Stimulated activated CD4-positive, alpha-beta T cell treated with anti-CD3 and anti-CD28 coated beads, Interleukin-4, amount 100 ng/mL, for 1 hour (primary cell): ENCODE results near the gene PDE4DIP.
"Not testable (repeated sequence)": the region's sequence is repeated elsewhere in the genome, so short reads cannot be mapped to it uniquely, and the experiment has no call there.

Experiments
- DNase-seq: peaks from one replicate; pipeline ENCODE4 v3.0.0-alpha.2; 2020

The PDE4DIP gene

DNA sequence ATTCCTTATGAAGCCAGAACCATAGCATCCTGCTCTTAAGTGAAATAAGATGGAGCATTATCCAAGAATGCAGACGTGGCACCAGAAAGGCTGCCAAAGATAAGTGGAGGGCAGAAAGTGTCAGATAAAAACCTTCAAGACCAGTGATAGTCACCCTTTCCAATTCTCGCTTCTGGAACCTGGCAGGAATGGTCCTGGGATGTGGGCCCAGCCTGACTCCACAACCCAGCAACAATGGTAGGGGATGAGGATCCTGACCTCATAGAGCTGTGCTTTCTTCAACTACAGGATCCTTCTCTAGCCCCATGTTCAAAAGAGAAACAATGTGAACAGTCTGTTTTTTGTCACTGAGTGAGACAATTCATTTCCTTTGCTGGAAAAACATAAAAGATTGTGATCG is 145.2 kb downstream of the PDE4DIP start:
- DNase-seq = not testable (repeated sequence)

DNA sequence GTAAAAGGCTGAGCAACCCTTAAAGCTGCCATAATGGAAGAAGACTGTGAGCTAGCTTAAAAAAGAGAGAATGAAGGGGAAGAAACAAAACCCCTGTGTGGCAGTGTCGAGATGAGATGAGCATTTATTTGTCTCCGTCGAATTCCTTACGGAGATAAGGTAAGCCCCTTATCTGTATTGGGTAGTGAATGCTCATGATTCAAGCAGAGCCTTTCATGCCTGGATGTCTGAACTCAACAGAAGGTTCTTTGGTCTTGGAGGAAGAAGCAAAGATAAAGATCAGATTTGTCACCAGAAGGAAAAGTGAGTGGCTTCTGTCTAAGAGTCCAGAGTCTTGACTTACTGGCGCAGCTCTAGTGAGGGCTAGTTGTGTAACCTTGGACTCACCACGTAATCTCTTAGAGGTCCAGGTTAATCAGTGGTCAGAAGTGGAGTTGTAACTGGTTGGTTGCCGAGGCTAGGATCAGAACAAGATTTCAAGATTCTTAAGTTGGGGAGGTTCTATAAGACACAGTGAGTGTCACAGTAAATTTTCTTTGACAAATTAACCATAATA is 146.1 kb downstream of the PDE4DIP start:
- DNase-seq = not testable (repeated sequence)

DNA sequence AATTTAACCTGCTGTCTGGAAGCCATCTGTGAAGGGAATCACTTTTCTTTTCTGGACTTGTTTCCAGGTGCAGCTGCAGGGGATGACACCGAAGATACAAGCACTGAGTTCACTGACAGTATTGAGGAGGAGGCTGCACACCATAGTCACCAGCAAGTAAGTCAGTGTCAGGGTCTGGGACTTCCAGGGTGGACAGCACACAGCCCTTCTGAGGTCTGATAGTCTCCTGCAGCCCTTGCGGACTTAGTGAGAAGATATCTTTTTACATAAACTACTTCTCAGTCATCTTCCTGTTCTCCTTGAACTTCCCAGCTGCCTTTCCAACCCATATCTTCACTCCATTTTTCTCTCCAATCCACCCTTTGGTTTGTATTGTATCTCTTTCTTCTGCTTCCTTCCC is 147.6 kb downstream of the PDE4DIP start:
- not testable (repeated sequence) for DNase-seq

DNA sequence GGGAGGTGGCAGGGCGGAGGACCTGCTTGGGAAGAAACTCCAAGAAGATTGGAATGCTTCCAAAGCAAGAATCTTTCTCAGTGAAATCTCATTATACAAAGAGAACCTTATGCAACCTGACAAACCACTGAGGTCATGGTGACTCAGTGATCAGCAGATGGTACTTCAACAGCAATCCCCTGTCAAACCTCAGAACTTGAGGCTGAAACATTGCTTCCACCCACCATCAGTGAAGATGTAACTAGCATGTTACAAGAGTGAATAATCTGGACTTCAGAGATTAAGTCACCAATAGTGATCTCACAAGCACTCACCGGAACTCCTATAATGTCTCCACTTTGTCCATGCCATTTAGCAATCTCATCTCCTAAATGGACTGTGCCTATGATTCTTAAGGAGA is 148.1 kb downstream of the PDE4DIP start:
- not testable (repeated sequence) for DNase-seq

DNA sequence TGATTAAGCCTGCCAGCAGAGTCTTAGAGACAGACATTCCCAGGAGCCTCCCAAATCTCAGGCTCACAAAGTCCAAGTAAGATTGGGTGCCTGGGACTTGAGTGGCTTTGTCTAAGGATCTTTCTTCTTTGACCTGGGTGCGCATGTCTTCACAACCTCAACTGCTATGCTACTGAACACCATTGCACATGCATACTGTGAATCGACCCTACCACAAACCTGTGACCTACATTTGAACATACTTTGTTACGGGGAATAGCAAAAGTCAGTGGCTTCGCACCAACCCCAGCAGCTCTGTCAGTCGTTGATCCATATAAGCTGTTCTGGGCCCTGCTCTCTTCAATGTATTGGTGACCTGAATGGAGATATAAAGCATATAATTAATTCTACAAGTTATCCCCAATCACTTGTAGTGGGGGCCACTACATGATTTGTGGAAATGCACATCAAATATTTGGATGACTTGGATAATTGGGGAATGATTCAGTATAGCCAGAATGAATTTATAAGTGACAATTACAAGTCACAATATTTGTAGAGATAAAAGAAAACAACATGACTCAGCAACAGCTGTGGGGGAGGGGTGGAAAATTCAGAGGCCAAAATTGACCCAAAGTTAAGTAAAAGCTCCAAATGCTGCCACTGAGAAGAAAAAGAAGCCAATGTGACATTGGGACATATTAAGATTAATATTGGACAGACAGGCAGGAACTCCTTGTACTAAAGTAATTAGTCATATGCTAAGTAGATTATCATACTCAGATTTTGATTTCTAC is 152.4 kb downstream of the PDE4DIP start:
- DNase-seq = not testable (repeated sequence)

DNA sequence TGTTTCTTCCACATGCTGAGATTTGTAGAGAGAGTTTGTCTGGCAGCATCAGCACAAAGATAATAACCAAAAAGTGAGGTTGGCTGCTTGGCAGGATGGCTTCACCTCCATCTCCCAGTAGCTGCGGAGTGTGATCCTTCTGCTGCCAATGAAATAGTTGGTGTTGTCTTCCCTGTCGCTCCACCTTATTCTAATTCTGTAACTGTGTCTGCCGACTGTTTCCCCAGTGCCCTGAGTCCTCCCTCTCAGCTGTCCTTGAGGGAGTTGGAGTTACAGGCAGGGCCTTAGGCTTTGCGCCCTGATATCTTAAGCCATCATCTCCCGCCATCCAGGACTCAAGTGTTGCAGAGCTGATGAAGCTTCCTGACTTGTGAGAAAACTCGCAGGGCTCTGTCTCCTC is 153.2 kb downstream of the PDE4DIP start:
- not testable (repeated sequence) for DNase-seq

DNA sequence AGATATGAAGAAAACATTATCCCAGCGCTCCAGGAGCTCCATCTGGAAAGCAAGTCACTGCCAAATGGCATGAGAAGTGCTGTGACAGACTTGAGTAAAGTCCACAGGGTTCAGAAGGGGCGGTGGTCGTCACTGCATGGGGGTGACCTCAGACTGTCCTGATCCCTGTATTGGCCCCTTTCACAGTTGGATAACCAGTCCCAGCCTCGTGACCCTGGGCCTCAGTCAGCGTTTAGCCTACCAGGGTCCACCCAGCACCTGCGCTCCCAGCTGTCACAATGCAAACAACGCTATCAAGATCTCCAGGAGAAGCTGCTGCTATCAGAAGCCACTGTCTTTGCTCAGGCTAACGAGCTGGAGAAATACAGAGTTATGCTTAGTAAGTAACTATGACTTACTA is 158.4 kb downstream of the PDE4DIP start:
- not testable (repeated sequence) for DNase-seq

DNA sequence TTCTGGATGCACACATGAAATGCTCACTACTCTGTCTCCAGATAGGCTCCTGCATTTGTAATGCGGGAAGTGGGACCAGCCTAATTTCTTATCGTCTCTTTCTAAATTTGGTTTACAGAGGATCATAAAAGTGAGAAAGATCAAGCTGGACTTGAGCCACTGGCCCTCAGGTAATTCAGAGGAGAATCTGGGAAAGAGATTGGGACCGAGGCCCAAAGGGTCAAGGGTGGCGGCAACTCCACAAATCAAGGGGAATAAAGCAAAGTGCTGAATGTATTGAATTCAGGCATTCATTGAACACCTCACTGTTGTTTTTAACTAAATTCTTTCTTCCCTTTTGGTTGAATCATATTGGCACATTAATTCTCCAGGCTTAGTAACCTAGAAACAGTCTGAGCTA is 164.1 kb downstream of the PDE4DIP start:
- not testable (repeated sequence) for DNase-seq

DNA sequence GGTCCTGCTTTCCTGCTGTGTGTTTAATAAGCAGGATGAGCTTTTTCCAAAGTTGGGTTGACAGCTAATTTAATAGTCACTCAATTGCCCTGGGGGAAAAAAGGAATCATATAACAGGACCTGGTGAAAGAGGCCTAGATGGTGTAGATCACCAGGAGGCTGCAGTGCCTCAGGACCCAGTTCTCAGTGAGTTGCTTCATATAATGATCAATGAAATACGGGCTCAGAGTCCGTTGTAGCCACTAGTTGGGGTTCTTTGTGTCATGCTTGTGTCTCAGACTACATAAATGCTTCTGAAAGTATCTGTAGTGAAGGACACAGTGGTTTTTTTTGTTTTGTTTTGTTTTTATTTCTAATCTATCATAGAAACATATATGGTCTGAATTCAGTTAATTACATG is 164.5 kb downstream of the PDE4DIP start:
- DNase-seq = not testable (repeated sequence)

DNA sequence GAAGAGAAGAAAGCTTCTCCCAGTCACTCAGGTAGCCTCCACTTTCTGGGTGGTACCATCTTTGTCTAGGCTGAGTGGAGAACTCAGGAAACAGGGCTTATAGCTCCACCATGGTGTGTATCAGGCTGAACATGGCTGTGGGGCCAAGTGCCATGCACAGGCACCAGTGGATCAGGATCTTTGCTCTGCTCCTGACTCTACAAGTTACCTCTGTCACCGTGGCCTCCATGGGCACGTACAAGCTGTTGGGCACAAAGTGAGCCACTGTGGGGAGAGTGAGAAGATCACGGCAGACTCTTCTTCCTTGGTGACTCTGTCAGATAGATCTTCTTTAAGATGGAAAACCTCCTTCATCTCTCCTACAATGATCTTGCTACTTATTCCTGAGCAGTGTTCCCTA is 165.5 kb downstream of the PDE4DIP start:
- DNase-seq = not testable (repeated sequence)

DNA sequence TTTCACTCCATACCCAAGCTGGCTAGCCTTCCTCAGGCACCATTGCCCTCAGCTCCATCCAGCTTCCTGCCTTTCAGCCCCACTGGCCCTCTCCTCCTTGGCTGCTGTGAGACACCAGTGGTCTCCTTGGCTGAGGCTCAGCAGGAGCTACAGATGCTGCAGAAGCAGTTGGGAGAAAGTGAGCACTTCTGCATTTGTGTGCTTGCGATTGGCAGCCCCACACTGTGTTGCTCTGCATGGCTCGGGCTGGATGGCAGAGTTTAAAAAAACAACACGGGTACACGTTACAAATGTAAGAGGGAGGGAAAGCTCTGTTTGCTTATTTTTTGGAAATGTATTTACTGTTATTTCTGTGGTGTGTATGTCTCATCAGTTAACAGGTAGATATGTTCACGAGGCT is 168.4 kb downstream of the PDE4DIP start:
- DNase-seq = not testable (repeated sequence)

DNA sequence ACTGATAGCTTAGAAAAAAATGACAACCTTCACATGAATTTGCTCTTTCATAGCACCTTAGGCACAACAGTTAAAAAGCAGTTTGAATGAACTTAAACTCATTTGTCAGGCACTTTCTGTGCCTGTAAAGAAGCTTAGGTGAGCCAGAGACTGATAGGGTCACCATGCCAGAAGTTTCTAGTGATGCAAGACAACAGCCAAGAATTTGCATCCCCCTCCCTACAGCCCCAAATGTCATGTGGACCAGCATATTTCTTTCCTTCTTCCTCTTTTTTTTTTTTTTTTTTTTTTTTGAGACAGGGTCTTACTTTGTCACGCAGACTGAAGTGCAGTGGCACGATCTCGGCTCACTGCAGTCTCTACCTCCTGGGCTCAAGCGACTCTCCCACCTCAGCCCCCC is 169.3 kb downstream of the PDE4DIP start:
- DNase-seq = not testable (repeated sequence)

DNA sequence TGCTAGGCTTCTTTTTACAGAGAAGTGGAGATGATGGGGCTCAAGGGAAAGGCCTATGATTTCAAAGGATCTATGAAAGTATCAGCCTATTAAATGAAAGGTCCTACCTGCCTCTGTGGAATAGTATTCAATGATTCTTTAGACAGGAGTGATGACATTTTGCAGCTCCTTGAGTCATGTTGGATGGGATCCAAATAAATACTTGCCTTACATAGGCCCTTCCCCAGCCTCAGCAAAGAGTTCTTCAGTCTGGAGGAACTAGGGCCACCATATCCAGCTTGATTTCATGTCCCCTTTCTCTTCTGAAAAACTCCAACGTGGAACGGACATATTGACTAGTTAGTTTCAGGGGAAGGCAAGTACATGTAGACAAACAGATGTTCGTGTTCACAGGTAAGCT is 171.3 kb downstream of the PDE4DIP start:
- not testable (repeated sequence) for DNase-seq

DNA sequence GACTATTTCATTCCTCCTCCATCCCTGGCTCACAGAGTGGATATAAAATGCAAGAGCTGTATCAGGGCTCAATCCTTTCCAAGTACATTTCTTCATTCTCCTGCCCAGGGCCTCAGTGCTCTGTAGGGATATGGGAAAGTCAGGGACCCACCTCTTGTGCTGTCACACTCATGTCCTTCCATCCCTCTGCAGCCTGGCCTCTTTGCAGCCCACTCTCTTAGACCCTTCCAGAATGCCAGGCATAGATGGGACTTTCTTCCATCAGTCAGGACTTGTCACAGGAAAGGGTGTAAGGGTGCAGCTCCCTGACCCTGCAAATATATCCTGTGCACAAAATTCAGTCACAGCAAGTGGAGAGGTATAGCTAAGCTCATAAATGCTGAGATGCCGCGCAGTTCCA is 172.4 kb downstream of the PDE4DIP start:
- DNase-seq = not testable (repeated sequence)

DNA sequence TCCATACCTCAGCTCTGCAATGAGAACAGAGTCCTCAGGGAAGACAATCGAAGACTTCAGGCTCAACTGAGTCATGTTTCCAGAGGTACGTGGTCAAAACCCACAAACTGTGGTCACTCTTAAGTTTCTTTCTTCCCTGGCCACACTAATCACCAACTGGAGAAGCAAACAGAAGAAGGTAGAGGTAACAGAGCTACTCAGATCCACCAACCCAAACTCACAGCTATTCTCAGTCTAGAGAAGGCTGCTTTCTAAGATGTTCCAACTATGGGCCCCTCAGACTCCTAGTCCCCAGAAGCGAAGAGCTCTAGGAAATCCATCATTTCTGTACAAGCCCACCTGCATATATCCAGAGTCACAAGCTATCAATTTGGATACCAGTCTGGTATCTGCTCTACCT is 174.3 kb downstream of the PDE4DIP start:
- not testable (repeated sequence) for DNase-seq

DNA sequence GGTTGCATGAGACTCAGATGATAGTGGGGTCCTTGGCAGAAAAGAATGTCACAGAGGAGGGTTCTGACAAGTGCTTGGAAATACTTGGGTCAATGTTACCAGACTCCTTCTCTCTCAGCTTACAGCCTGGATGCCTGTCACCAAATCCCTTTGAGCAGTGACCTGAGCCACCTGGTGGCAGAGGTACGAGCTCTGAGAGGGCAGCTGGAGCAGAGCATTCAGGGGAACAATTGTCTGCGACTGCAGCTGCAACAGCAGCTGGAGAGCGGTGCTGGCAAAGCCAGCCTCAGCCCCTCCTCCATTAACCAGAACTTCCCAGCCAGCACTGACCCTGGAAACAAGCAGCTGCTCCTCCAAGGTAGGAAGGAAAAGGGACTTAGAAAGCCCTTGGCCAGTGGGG is 180.1 kb downstream of the PDE4DIP start:
- not testable (repeated sequence) for DNase-seq

DNA sequence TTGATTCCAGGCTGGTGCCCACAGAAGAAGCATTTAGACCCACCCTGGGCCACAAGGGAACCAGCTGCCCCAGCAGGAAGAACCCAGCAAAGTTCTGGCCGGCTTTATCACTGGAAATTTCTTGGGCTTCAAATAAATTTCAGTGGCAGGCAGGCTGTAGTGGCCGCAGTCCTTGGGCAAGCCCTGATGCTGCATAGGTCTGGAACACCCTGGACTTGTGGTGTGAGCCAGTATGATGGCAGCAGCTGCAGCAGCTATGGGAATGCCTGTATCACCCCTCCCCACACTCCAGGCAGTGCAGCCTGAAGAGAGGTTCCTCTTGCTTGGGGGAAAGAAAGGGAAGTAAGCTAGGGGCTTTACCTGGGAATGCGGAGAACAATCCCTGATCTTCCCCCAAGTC is 189.7 kb downstream of the PDE4DIP start:
- DNase-seq = not testable (repeated sequence)

DNA sequence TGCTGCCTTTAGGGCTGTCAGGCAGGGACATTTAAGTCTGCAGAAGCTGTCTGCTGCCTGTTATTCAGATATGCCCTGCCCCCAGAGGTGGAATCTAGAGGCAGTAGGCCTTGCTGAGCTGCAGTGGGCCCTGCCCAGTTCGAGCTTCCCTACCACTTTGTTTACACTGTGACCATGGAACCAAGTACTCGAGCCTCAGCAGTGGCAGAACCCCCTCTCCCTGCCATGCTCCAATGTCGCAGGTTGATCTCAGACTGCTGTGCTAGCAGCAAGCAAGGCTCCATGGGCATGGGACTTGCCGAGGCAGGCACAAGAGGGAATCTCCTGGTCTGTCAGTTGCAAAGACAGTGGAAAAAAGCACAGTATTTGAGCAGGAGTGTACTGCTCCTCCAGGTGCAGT is 198.8 kb downstream of the PDE4DIP start:
- DNase-seq = not testable (repeated sequence)

DNA sequence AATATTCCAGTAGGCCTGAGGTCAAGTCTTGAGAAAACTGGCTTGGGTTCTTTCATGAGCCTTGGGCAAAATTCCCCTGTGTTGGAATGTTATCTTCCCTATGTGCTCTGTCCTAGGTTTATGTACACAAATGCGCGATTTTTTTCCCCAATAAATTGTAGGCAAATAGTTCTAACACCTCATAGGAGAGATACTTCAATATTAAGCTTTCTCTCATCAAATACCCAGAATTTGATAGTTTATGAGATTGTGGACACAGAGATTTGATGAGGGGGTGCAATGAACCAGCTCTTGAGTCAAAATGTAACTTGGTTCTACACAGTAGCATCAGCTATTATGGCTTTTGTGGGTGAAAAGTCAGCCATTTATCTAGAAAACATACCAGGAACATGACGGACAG is 220.4 kb downstream of the PDE4DIP start:
- not testable (repeated sequence) for DNase-seq

DNA sequence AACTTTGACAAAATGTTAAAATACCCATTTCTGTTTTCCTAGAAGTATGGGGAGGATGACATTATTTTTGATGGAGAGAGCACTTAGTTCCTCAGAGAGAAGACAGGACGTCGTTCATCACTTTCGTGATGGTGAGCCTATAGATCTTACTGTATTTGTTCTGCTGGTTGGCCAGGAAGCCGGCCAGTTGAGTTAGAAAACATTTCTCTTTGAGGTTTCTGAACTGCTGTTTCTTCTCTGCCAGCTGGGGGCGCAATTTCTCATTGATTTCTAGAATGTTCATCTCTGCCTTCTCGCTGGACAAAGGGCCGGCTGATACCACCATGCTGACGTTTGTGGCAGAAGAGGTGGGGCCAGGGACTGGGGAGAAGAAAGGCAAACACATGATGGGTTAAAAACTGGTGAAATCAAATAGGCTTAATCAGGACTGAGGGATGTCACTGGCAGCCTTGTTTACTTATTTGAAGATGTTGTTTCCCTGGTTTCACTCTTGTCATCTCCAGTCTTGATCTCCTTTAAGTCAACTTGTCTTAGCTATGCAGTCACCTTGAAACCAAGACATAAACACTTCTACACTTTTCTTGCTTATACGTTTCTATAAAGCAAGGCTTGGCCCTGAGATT is 231.4 kb downstream of the PDE4DIP start:
- DNase-seq = not testable (repeated sequence)
